HepG2 (cell line): ENCODE results near the gene CIART. TPM values are rescaled to one million over a fixed set of nuclear protein-coding genes. Genes with fewer than 3 reads are reported as not detected.

ENCODE experiments used
- AGO1 ChIP-seq: fragments of 200-400 bp; formaldehyde crosslinking; IDR thresholded peaks from 2 replicates; pipeline ENCODE4 v1.6.1; 2017; ENCODE audit warnings: mild to moderate bottlenecking, low read depth, low read length, moderate library complexity; ENCODE audit not compliant: poor library complexity, severe bottlenecking
- CCDC6 ChIP-seq: sonication (generic); formaldehyde crosslinking; IDR thresholded peaks from 2 replicates; pipeline ENCODE4 v1.8.1; 2022; ENCODE audit warnings: mild to moderate bottlenecking, missing genetic modification reagents, moderate library complexity
- DMTF1 ChIP-seq: sonication (generic); formaldehyde crosslinking; IDR thresholded peaks from 2 replicates; pipeline ENCODE4 v1.4.0; 2020; ENCODE audit warnings: mild to moderate bottlenecking, missing genetic modification reagents
- FOXP4 ChIP-seq: sonication (generic); formaldehyde crosslinking; IDR thresholded peaks from 2 replicates; pipeline ENCODE4 v1.4.0; 2020; ENCODE audit warnings: missing genetic modification reagents
- JUN ChIP-seq: sonication (generic); formaldehyde crosslinking; IDR thresholded peaks from 2 replicates; pipeline ENCODE4 v1.4.0; 2020; ENCODE audit warnings: mild to moderate bottlenecking, missing genetic modification reagents
- KDM5B ChIP-seq: sonication (generic); formaldehyde crosslinking; IDR thresholded peaks from 2 replicates; pipeline ENCODE4 v1.4.0; 2020; ENCODE audit warnings: missing genetic modification reagents, mild to moderate bottlenecking, borderline replicate concordance
- MAFK ChIP-seq, 2 experiments: IDR thresholded peaks in 1 of 2; conservative IDR thresholded peaks in 1 of 2; 2 replicates each; pipeline ENCODE4 v1.6.1; 2011; ENCODE audit warnings: improper control_type of control experiment in 2 of 2, low read length in 2 of 2
- PAXIP1 ChIP-seq: sonication (generic); formaldehyde crosslinking; conservative IDR thresholded peaks from 2 replicates; pipeline ENCODE4 v1.4.0; 2020; ENCODE audit warnings: mild to moderate bottlenecking, missing genetic modification reagents, moderate library complexity
- PRMT3 ChIP-seq: sonication (generic); formaldehyde crosslinking; IDR thresholded peaks from 2 replicates; pipeline ENCODE4 v1.8.1; 2022; ENCODE audit warnings: low read depth, mild to moderate bottlenecking, moderate library complexity, missing genetic modification reagents, borderline replicate concordance
- ZNF263 ChIP-seq: sonication (generic); formaldehyde crosslinking; IDR thresholded peaks from 2 replicates; pipeline ENCODE4 v1.4.0; 2020; ENCODE audit warnings: missing genetic modification reagents
- ZNF350 ChIP-seq: sonication (generic); formaldehyde crosslinking; IDR thresholded peaks from 2 replicates; pipeline ENCODE4 v1.4.0; 2020; ENCODE audit warnings: mild to moderate bottlenecking, low read depth, missing genetic modification reagents, borderline replicate concordance
- ZNF468 ChIP-seq: sonication (generic); formaldehyde crosslinking; IDR thresholded peaks from 2 replicates; pipeline ENCODE4 v1.8.0; 2022; ENCODE audit warnings: mild to moderate bottlenecking, moderate library complexity, missing genetic modification reagents
- polyA plus RNA-seq, 8 experiments: library from polyadenylated mRNA; depleted of rRNA in 3 of 8; stranded (reverse) in 7 of 8; unstranded in 1 of 8; fragments of >200 nt; fragmentation: Illumina TruSeq in 4 of 8; extraction: Trizol in 4 of 8; gene quantifications; 2 replicates each; pipeline versions ENCODE4 v1.2.1 to v1.2.3, GENCODE V29; 2011 to 2016; ENCODE audit warnings: low read depth in 4 of 8, missing spikeins in 1 of 8, mixed read lengths in 1 of 8; ENCODE audit not compliant: insufficient read depth in 1 of 8
- total RNA-seq, 5 experiments: library from RNA; depleted of rRNA; stranded (reverse); fragments of >200 nt; fragmentation: Illumina TruSeq; extraction: Trizol; gene quantifications; 2 replicates each; pipeline ENCODE4 v1.2.3, GENCODE V29; 2016; ENCODE audit warnings: low read depth in 1 of 5
- TF ChIP-seq, protein P1 (sequence below): sonication (generic); formaldehyde crosslinking; IDR thresholded peaks from 2 replicates; pipeline ENCODE4 v1.4.0; 2020; ENCODE audit warnings: low read depth, missing genetic modification reagents
- TF ChIP-seq, protein P2 (sequence below): sonication (generic); formaldehyde crosslinking; IDR thresholded peaks from 2 replicates; pipeline ENCODE4 v1.5.0; 2020; ENCODE audit warnings: missing genetic modification reagents, mild to moderate bottlenecking, borderline replicate concordance

Gene CIART
- total and polyA plus RNA-seq, 2 of the 13 experiments (the other 11 are each of a cell fraction or from before 2014, with no cell fraction given), result 0.58 TPM; not detected in 1

DNA sequence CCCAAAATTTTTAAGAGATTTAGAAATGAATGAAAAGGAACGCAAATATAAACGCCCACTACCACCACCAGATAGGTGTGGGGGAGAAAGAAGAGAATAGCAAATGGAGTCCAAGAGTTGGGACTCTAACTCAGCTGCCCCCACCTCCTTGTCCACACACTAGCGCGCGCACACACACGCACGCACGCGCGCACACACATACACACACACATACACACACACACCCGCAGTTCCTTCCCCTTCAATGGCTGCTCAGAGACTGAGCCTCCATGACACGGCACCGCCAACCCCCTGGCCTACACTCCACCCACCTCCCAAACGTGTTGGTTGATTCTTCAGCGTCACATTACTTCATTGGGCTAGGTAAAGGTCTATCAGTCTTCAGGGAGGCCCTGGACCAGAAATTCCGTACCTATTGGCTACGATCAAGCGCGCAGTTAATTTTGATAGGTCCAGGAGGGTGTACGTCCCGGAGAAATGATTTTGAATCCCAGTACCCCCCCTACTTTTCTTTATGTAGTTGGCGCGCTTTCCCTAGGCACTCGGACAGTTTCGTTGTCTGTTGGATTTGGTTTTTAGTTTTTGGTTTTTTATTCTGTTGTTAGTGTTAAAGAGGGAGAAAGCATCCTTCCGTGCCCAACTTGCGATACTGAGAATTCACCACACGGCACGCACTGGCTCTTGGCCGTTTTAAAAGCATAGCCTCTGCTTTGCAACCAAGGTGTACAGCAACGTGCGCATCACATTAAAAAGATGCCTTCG is 46.3 kb upstream of the CIART start, which contains the start of gene ANP32E (continued):
- TF ChIP-seq, protein P1, sequence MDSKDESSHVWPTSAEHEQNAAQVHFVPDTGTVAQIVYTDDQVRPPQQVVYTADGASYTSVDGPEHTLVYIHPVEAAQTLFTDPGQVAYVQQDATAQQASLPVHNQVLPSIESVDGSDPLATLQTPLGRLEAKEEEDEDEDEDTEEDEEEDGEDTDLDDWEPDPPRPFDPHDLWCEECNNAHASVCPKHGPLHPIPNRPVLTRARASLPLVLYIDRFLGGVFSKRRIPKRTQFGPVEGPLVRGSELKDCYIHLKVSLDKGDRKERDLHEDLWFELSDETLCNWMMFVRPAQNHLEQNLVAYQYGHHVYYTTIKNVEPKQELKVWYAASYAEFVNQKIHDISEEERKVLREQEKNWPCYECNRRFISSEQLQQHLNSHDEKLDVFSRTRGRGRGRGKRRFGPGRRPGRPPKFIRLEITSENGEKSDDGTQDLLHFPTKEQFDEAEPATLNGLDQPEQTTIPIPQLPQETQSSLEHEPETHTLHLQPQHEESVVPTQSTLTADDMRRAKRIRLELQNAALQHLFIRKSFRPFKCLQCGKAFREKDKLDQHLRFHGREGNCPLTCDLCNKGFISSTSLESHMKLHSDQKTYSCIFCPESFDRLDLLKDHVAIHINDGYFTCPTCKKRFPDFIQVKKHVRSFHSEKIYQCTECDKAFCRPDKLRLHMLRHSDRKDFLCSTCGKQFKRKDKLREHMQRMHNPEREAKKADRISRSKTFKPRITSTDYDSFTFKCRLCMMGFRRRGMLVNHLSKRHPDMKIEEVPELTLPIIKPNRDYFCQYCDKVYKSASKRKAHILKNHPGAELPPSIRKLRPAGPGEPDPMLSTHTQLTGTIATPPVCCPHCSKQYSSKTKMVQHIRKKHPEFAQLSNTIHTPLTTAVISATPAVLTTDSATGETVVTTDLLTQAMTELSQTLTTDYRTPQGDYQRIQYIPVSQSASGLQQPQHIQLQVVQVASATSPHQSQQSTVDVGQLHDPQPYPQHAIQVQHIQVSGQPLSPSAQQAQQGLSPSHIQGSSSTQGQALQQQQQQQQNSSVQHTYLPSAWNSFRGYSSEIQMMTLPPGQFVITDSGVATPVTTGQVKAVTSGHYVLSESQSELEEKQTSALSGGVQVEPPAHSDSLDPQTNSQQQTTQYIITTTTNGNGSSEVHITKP (CRISPR knock-in tag), result peak; percentile 87
- peak; percentile 63 for TF ChIP-seq FOXP4 (CRISPR knock-in tag)
- no peak for TF ChIP-seq ZNF263 (CRISPR knock-in tag)
- peak; percentile 68 for TF ChIP-seq KDM5B (CRISPR knock-in tag)
- TF ChIP-seq ZNF468 (CRISPR knock-in tag), result no peak
- peak; percentile 57 for TF ChIP-seq PAXIP1 (CRISPR knock-in tag)
- TF ChIP-seq, protein P2, sequence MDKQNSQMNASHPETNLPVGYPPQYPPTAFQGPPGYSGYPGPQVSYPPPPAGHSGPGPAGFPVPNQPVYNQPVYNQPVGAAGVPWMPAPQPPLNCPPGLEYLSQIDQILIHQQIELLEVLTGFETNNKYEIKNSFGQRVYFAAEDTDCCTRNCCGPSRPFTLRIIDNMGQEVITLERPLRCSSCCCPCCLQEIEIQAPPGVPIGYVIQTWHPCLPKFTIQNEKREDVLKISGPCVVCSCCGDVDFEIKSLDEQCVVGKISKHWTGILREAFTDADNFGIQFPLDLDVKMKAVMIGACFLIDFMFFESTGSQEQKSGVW (CRISPR knock-in tag), result no peak
- TF ChIP-seq PRMT3 (CRISPR knock-in tag), result no peak; the same call in 1 of the 2 replicates
- TF ChIP-seq CCDC6 (CRISPR knock-in tag), result peak; percentile 96; the same call in 1 of the 2 replicates
- no peak for TF ChIP-seq AGO1
- TF ChIP-seq MAFK (conservative IDR thresholded peaks at IDR 0.05 in 1 of 2, IDR thresholded peaks at IDR 0.05 in 1 of 2; ENCODE audit: low read length in 2 of 2), result no peak
- TF ChIP-seq JUN (CRISPR knock-in tag), result peak; percentile 55
- peak; percentile 55; the same call in 1 of the 2 replicates for TF ChIP-seq ZNF350 (CRISPR knock-in tag)
- TF ChIP-seq DMTF1, result no peak
